Retinal pigment epithelial cell (primary cell): ENCODE data around the gene FOXS1.
"Not testable (repeated sequence)": the region's sequence is repeated elsewhere in the genome, so short reads cannot be mapped to it uniquely, and the experiment has no call there.

Experiments
- DNase-seq: peaks from one replicate; pipeline ENCODE4 v3.0.0-alpha.2; 2010; ENCODE audit warnings: low read depth
- H3K4me3 ChIP-seq: 2 replicates; pipeline ENCODE4 v1.5.1; 2011; ENCODE audit warnings: mild to moderate bottlenecking, low read length, control low read depth, moderate library complexity
- CTCF ChIP-seq: conservative IDR thresholded peaks from 2 replicates; pipeline ENCODE4 v1.5.1; 2011; ENCODE audit warnings: low read depth, low read length, control low read depth, inconsistent platforms

Gene FOXS1

GRCh38 chr20:31833130-31833930 lies 12.1 kb downstream of the FOXS1 start:
- H3K4me3 ChIP-seq, result no peak overlapping the region
- DNase-seq, result no peak
- TF ChIP-seq CTCF, result peak; percentile 87

DNA sequence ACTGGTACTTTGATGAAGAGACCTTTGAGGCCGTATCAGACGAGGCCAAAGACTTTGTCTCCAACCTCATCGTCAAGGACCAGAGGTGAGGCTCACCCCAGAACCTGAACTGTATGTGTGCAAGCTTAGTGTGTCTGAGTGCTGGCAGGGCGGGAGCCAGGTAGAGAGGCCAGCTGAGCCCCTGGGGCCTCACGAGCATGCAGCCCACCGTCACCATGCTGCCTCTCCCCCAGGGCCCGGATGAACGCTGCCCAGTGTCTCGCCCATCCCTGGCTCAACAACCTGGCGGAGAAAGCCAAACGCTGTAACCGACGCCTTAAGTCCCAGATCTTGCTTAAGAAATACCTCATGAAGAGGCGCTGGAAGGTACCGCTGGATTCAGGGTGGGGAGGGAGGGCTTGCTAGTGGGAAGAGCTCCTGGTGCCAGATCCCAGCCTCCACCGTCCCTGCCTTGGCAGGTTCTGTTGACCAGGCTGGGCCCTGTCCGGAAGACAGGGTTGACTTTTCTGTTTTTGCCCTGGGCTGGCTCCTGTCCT lies 13.6 kb downstream of the FOXS1 start:
- TF ChIP-seq CTCF, result no peak
- no peak for DNase-seq
- no peak overlapping the region for H3K4me3 ChIP-seq

DNA sequence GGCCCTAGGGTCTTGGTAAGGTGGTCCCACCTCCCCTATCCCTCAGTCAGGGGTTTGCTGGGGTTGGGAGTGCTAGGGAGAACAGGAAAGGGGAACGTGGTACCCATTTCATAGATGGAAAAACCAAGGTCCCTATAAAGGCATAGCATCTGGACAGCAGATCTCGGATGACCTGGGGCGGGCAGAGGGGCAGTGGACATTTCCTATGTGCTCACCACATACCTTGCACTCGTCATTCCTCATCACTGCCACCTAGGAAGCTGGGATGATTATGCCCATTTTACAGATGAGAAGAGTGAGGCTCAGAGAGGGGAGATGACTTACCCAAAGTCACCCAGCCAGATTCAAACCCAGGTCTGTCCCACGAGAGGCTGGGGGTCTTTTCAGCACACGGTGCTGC lies 14.2 kb downstream of the FOXS1 start:
- TF ChIP-seq CTCF, result no peak

DNA sequence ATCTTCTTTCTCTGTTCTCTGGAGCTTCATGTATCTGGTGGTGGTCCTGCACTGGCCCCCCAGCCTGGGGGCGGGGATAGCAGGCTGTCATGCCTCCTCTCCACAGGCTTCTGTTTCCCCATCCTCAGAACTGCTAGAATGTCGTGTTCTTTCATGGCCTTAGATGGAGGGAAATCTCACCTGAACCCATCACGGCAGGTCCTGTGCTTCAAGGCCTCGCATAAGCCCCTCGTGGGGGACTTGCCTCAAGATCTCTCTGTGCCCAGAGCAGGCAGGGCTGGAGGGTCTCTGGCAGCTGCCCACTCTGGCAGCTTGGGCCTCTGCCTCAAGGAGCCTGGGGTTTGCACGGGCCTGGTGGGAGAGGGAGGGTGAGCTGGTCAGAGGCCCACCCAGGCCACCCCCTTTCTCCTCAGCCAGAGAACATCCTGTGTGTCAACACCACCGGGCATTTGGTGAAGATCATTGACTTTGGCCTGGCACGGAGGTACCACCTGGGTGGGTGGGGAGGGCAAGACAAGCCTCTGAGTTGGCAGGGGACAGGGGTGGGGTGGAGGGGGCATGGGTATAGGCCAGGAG lies 14.9 kb downstream of the FOXS1 start:
- no peak for DNase-seq
- H3K4me3 ChIP-seq, result no peak overlapping the region
- TF ChIP-seq CTCF, result no peak

More for the DNA sequence above, 14.2 kb downstream of the FOXS1 start:
- DNase-seq, result no peak
- H3K4me3 ChIP-seq, result no peak overlapping the region

- no peak for DNase-seq
- no peak overlapping the region for H3K4me3 ChIP-seq
- no peak for TF ChIP-seq CTCF
These were observed 15.7 kb downstream of the FOXS1 start for GRCh38 chr20:31829731-31830130.

GRCh38 chr20:31828016-31828415 lies 17.4 kb downstream of the FOXS1 start:
- not testable (repeated sequence) for H3K4me3 ChIP-seq, DNase-seq

DNA sequence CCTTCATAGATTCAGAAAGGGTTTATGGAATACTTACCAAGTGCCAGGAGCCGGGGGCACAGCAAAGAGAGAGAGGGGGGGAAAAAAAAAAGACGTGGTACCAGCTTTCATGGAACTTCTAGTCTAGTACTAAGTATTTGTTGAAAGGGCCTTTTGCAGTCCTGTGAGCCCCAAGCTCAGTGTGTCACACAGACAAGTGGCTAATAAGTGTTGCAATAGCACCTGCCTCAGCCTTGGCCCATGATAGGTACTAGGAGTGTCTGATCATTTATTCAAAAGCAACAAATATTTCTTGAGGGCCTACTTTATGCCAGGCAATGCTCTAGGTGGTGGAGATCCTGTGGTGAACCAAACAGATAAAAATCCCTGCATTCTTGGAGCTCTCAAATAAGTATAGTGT lies 18.3 kb downstream of the FOXS1 start:
- no peak for DNase-seq
- no peak for TF ChIP-seq CTCF
- H3K4me3 ChIP-seq, result no peak overlapping the region
